Liver (tissue), 9 donors: Measurements from ENCODE around the gene MOXD1. TPM values are rescaled to one million over a fixed set of nuclear protein-coding genes. Genes with fewer than 3 reads are reported as not detected.

Experiments used
- DNase-seq: peaks from one replicate; pipeline ENCODE4 v3.0.0-alpha.2; 2017; ENCODE audit warnings: low spot score
- H3K27ac ChIP-seq, 2 donors: one replicate each; pipeline ENCODE4 v1.7.0; 2013; ENCODE audit warnings: inconsistent platforms in 2 of 2, low read length in 2 of 2, control low read depth in 1 of 2, low read depth in 1 of 2, mild to moderate bottlenecking in 1 of 2
- H3K27me3 ChIP-seq, 4 donors: one replicate each; pipeline versions ENCODE4 v1.6.1 to v1.7.0; 2013; ENCODE audit warnings: low read length in 3 of 4, inconsistent platforms in 1 of 4, mild to moderate bottlenecking in 1 of 4, moderate library complexity in 1 of 4; ENCODE audit not compliant: control insufficient read depth in 4 of 4, insufficient read depth in 4 of 4
- H3K36me3 ChIP-seq, 4 donors: one replicate each; pipeline versions ENCODE4 v1.6.1 to v1.7.0; 2013; ENCODE audit warnings: low read length in 3 of 4, mild to moderate bottlenecking in 3 of 4, low read depth in 1 of 4, moderate library complexity in 1 of 4; ENCODE audit not compliant: control insufficient read depth in 4 of 4, insufficient read depth in 3 of 4
- H3K4me1 ChIP-seq, 4 donors: one replicate each; pipeline versions ENCODE4 v1.6.1 to v1.7.0; 2013; ENCODE audit warnings: low read length in 3 of 4, mild to moderate bottlenecking in 3 of 4, moderate library complexity in 1 of 4; ENCODE audit not compliant: control insufficient read depth in 4 of 4, insufficient read depth in 4 of 4
- H3K4me3 ChIP-seq, 3 donors: one replicate each; pipeline versions ENCODE4 v1.6.1 to v1.7.0; 2013; ENCODE audit warnings: low read length in 3 of 3, control low read depth in 1 of 3, low read depth in 1 of 3, mild to moderate bottlenecking in 1 of 3
- H3K9ac ChIP-seq, 2 donors: one replicate each; pipeline ENCODE4 v1.7.0; 2013; ENCODE audit warnings: low read length in 2 of 2, mild to moderate bottlenecking in 2 of 2, moderate library complexity in 2 of 2, control low read depth in 1 of 2, low read depth in 1 of 2
- H3K9me3 ChIP-seq, 4 donors: one replicate each; pipeline versions ENCODE4 v1.6.1 to v1.7.0; 2013; ENCODE audit warnings: low read length in 3 of 4; ENCODE audit not compliant: control insufficient read depth in 4 of 4
- FOXA1 ChIP-seq: IDR thresholded peaks from 2 replicates; pipeline ENCODE4 v1.6.1; 2016; ENCODE audit warnings: antibody characterized with exemption
- FOXA2 ChIP-seq: IDR thresholded peaks from 2 replicates; pipeline ENCODE4 v1.6.1; 2016; ENCODE audit warnings: antibody characterized with exemption
- GABPA ChIP-seq, 2 donors: IDR thresholded peaks in 1 of 2; conservative IDR thresholded peaks in 1 of 2; 2 replicates each; pipeline ENCODE4 v1.6.1; 2016; ENCODE audit warnings: antibody characterized with exemption in 2 of 2, mild to moderate bottlenecking in 1 of 2, moderate library complexity in 1 of 2
- HNF4A ChIP-seq, 2 donors: conservative IDR thresholded peaks; 2 replicates each; pipeline ENCODE4 v1.6.1; 2016; ENCODE audit warnings: antibody characterized with exemption in 2 of 2, mild to moderate bottlenecking in 2 of 2
- HNF4G ChIP-seq: IDR thresholded peaks from 2 replicates; pipeline ENCODE4 v1.6.1; 2016; ENCODE audit warnings: antibody characterized with exemption
- JUND ChIP-seq, 2 donors: IDR thresholded peaks; 2 replicates each; pipeline ENCODE4 v1.6.1; 2016; ENCODE audit warnings: antibody characterized with exemption in 2 of 2
- MAX ChIP-seq: IDR thresholded peaks from 2 replicates; pipeline ENCODE4 v1.6.1; 2016; ENCODE audit warnings: antibody characterized with exemption
- NR2F2 ChIP-seq: IDR thresholded peaks from 2 replicates; pipeline ENCODE4 v1.6.1; 2016; ENCODE audit warnings: antibody characterized with exemption
- RAD21 ChIP-seq, 2 donors: IDR thresholded peaks; 2 replicates each; pipeline ENCODE4 v1.6.1; 2016; ENCODE audit warnings: antibody characterized with exemption in 2 of 2, mild to moderate bottlenecking in 2 of 2
- REST ChIP-seq: IDR thresholded peaks from 2 replicates; pipeline ENCODE4 v1.6.1; 2016; ENCODE audit warnings: antibody characterized with exemption, mild to moderate bottlenecking
- RXRA ChIP-seq, 2 donors: IDR thresholded peaks; 2 replicates each; pipeline ENCODE4 v1.6.1; 2017 to 2018; ENCODE audit warnings: antibody characterized with exemption in 2 of 2, mild to moderate bottlenecking in 1 of 2
- TAF1 ChIP-seq: conservative IDR thresholded peaks from 2 replicates; pipeline ENCODE4 v1.6.1; 2016; ENCODE audit warnings: antibody characterized with exemption, mild to moderate bottlenecking
- YY1 ChIP-seq: IDR thresholded peaks from 2 replicates; pipeline ENCODE4 v1.6.1; 2016; ENCODE audit warnings: antibody characterized with exemption, mild to moderate bottlenecking
- ZBTB33 ChIP-seq: IDR thresholded peaks from 2 replicates; pipeline ENCODE4 v1.6.1; 2016; ENCODE audit warnings: antibody characterized with exemption
- WGBS: extraction: QIAGEN DNeasy Blood & Tissue Kit; methylation state at CpG from one replicate; pipeline ENCODE4 v1.1.7; 2013; 5-methylcytosine and 5-hydroxymethylcytosine counted together
- polyA plus RNA-seq, 2 donors: library from polyadenylated mRNA; stranded (reverse) in 1 of 2; unstranded in 1 of 2; fragments of 200-250 nt in 1 of 2; fragments of >200 nt in 1 of 2; fragmentation: Nextera tagmentation in 1 of 2; extraction: Ambion mirVana in 1 of 2; gene quantifications; one replicate each; pipeline versions ENCODE4 v1.2.1 to v1.2.3, GENCODE V29; 2013 to 2015
- total RNA-seq, 2 donors: library from RNA; depleted of rRNA; stranded (reverse); fragments of >200 nt; gene quantifications; one replicate each; pipeline ENCODE4 v1.2.3, GENCODE V29; 2014
- donor health status: healthy.
- donor health status: healthy.
- donor health status: healthy.
- donor health status: healthy.
- donor health status: healthy.

Gene MOXD1
- total and polyA plus RNA-seq, 4 donors: 0.14 to 0.48 (median 0.24) TPM

GRCh38 chr6:132430110-132430509, 28.8 kb upstream of the MOXD1 start:
- Histone ChIP-seq H3K4me1 (no peaks in the 10 kb centered on the region), H3K36me3 (no peaks in the 10 kb centered on the region), H3K4me3 (no peak overlapping the region), H3K27me3 (peaks cover 0 to 4% (median 0%) of the 10 kb centered on the region in 4 donors), H3K27ac (no peak overlapping the region), H3K9ac (no peak overlapping the region), H3K9me3 (no peaks in the 10 kb centered on the region)
- WGBS: 83% methylated on average over 2 of the region's 2 CpGs
- no peak for DNase-seq
- TF ChIP-seq RAD21 (IDR thresholded peaks at IDR 0.05) (no peak), REST (no peak), HNF4A (conservative IDR thresholded peaks at IDR 0.05) (no peak), TAF1 (no peak), GABPA (IDR thresholded peaks at IDR 0.05 in 1 of 2, conservative IDR thresholded peaks at IDR 0.05 in 1 of 2) (no peak), JUND (IDR thresholded peaks at IDR 0.05) (no peak), FOXA1 (no peak)

GRCh38 chr6:132425176-132425575, 23.9 kb upstream of the MOXD1 start:
- no peak for DNase-seq

GRCh38 chr6:132423839-132424238, 22.6 kb upstream of the MOXD1 start:
- no peak for DNase-seq
- Histone ChIP-seq H3K4me3 (no peak overlapping the region), H3K27ac (no peak overlapping the region), H3K27me3 (peaks cover 0 to 3% (median 0%) of the 10 kb centered on the region in 4 donors), H3K4me1 (no peaks in the 10 kb centered on the region), H3K9ac (no peak overlapping the region), H3K36me3 (no peaks in the 10 kb centered on the region), H3K9me3 (peaks cover 0 to 2% (median 0%) of the 10 kb centered on the region in 4 donors)
- no peak for TF ChIP-seq RAD21 (IDR thresholded peaks at IDR 0.05)
- no peak for TF ChIP-seq FOXA2
- TF ChIP-seq MAX: no peak
- no peak for TF ChIP-seq REST
- no peak for TF ChIP-seq NR2F2
- TF ChIP-seq JUND (IDR thresholded peaks at IDR 0.05): no peak
- TF ChIP-seq YY1: no peak
- TF ChIP-seq GABPA (IDR thresholded peaks at IDR 0.05 in 1 of 2, conservative IDR thresholded peaks at IDR 0.05 in 1 of 2): no peak
- no peak for TF ChIP-seq RXRA (IDR thresholded peaks at IDR 0.05)
- no peak for TF ChIP-seq TAF1
- 94% methylated on average over 3 of the region's 3 CpGs for WGBS

More at GRCh38 chr6:132425176-132425575, 23.9 kb upstream of the MOXD1 start:
- Histone ChIP-seq H3K27me3 (peaks cover 0 to 3% (median 0%) of the 10 kb centered on the region in 4 donors), H3K4me3 (no peak overlapping the region), H3K36me3 (no peaks in the 10 kb centered on the region), H3K9me3 (peaks cover 0 to 2% (median 0%) of the 10 kb centered on the region in 4 donors), H3K9ac (no peak overlapping the region), H3K4me1 (no peaks in the 10 kb centered on the region), H3K27ac (no peak overlapping the region)
- TF ChIP-seq FOXA2 (no peak), HNF4G (no peak), HNF4A (conservative IDR thresholded peaks at IDR 0.05) (no peak), ZBTB33 (no peak), TAF1 (no peak)
- WGBS: 80% methylated on average over 5 of the region's 5 CpGs
